ENCODE measurements around the gene MYH4. TPM values are rescaled to one million over a fixed set of nuclear protein-coding genes. Genes with fewer than 3 reads are reported as not detected.

Gene MYH4
- total RNA-seq, 3 donors from 2014 or later: not detected

- Histone ChIP-seq H3K27ac (no peak overlapping the region), H3K4me1 (no peaks in the 10 kb centered on the region), H3K9me3 (peaks cover 0 to 9% of the 10 kb centered on the region in 2 donors), H3K36me3 (no peaks in the 10 kb centered on the region), H3K27me3 (no peaks in the 10 kb centered on the region), H3K4me3 (no peak overlapping the region)
- no peak for DNase-seq (ENCODE audit: low spot score in 2 of 2)
- TF ChIP-seq POLR2AphosphoS5 (IDR thresholded peaks at IDR 0.05) (no peak), POLR2A (IDR thresholded peaks at IDR 0.05) (no peak)
- TF ChIP-seq, protein P1, sequence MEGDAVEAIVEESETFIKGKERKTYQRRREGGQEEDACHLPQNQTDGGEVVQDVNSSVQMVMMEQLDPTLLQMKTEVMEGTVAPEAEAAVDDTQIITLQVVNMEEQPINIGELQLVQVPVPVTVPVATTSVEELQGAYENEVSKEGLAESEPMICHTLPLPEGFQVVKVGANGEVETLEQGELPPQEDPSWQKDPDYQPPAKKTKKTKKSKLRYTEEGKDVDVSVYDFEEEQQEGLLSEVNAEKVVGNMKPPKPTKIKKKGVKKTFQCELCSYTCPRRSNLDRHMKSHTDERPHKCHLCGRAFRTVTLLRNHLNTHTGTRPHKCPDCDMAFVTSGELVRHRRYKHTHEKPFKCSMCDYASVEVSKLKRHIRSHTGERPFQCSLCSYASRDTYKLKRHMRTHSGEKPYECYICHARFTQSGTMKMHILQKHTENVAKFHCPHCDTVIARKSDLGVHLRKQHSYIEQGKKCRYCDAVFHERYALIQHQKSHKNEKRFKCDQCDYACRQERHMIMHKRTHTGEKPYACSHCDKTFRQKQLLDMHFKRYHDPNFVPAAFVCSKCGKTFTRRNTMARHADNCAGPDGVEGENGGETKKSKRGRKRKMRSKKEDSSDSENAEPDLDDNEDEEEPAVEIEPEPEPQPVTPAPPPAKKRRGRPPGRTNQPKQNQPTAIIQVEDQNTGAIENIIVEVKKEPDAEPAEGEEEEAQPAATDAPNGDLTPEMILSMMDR (IDR thresholded peaks at IDR 0.05): no peak
- intact Hi-C loops (cut with DNase I; ENCODE audit: low total_unique reads): no loop called here
Measured at GRCh38 chr17:10428781-10429180, 40.6 kb downstream of the MYH4 start.

DNA sequence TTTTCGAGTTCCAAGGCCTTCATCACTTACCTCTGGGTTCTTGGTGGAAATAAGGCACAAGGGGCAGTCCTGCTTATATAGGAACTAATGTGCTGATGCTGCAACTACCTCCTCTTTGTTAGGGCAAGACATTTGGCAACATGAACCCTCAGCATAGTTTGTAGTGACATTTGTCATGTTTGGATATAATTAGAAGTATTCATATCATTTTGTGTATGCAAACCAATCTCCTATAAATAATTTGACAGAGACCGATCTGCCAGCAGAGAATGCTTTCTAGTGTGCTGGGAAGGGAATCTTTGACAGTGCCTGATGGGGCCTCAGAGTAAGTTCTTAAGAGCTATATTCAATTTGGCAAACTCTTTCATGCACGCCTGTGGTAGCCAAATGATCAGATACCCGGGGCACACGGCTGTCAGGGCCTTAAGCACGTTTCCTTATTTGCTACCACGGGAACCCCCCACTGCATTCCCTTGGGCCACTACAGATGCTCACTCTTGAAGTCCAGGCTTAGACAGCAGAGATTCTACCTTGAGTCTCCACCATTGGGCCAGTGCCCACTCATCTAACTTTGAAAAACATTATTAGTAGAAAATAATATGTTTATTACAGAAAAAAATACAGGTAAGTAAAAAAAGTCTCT, 47.3 kb downstream of the MYH4 start, which contains the start of gene MYH8:
MYH8 (minus strand) TSS at position 51 of the 643 bp plus-strand sequence. CDS start 1,723 bp downstream, outside the sequence.
- Histone ChIP-seq H3K27ac (no peak within 1 kb of the TSS), H3K4me3 (no peak within 1 kb of the TSS), H3K36me3 (no peaks in the 10 kb centered on the region), H3K27me3 (no peaks in the 10 kb centered on the region), H3K9me3 (no peaks in the 10 kb centered on the region), H3K4me1 (no peaks in the 10 kb centered on the region)
- intact Hi-C loops (cut with DNase I; ENCODE audit: low total_unique reads): no loop called here
- no peak for DNase-seq (ENCODE audit: low spot score in 2 of 2)
- TF ChIP-seq POLR2AphosphoS5 (IDR thresholded peaks at IDR 0.05) (no peak), POLR2A (IDR thresholded peaks at IDR 0.05) (no peak)
- TF ChIP-seq, protein P1 (IDR thresholded peaks at IDR 0.05): no peak

- Histone ChIP-seq H3K36me3 (no peaks in the 10 kb centered on the region), H3K27me3 (no peaks in the 10 kb centered on the region), H3K27ac (no peak overlapping the region), H3K4me1 (no peaks in the 10 kb centered on the region), H3K9me3 (no peaks in the 10 kb centered on the region), H3K4me3 (no peak overlapping the region)
- no peak for DNase-seq (ENCODE audit: low spot score in 2 of 2)
- TF ChIP-seq, protein P1 (IDR thresholded peaks at IDR 0.05): no peak
- TF ChIP-seq POLR2AphosphoS5 (IDR thresholded peaks at IDR 0.05) (no peak), POLR2A (IDR thresholded peaks at IDR 0.05) (no peak)
- intact Hi-C loops (cut with DNase I; ENCODE audit: low total_unique reads): no loop called here
Measured at GRCh38 chr17:10421211-10421610, 48.1 kb downstream of the MYH4 start.

GRCh38 chr17:10420811-10421210, 48.5 kb downstream of the MYH4 start:
- no peaks in the 10 kb centered on the region for H3K9me3 ChIP-seq
- no peak for DNase-seq (ENCODE audit: low spot score in 2 of 2)
- no peaks in the 10 kb centered on the region for H3K27me3 ChIP-seq
- H3K4me1 ChIP-seq: no peaks in the 10 kb centered on the region
- H3K27ac ChIP-seq: no peak overlapping the region
- no peak overlapping the region for H3K4me3 ChIP-seq
- intact Hi-C loops (cut with DNase I; ENCODE audit: low total_unique reads): no loop called here
- H3K36me3 ChIP-seq: no peaks in the 10 kb centered on the region
- TF ChIP-seq, protein P1 (IDR thresholded peaks at IDR 0.05): no peak
- TF ChIP-seq POLR2AphosphoS5 (IDR thresholded peaks at IDR 0.05): no peak
- TF ChIP-seq POLR2A (IDR thresholded peaks at IDR 0.05): no peak

- Histone ChIP-seq H3K9me3 (no peaks in the 10 kb centered on the region), H3K27ac (no peak overlapping the region), H3K27me3 (no peaks in the 10 kb centered on the region), H3K4me3 (no peak overlapping the region), H3K36me3 (no peaks in the 10 kb centered on the region), H3K4me1 (no peaks in the 10 kb centered on the region)
- intact Hi-C loops (cut with DNase I; ENCODE audit: low total_unique reads): no loop called here
- TF ChIP-seq POLR2A (IDR thresholded peaks at IDR 0.05) (no peak), POLR2AphosphoS5 (IDR thresholded peaks at IDR 0.05) (no peak)
- TF ChIP-seq, protein P1 (IDR thresholded peaks at IDR 0.05): no peak
- DNase-seq (ENCODE audit: low spot score in 2 of 2): no peak
Measured at GRCh38 chr17:10417431-10417830, 51.9 kb downstream of the MYH4 start.
